ENCODE results near the gene TEK. TPM values are rescaled to one million over a fixed set of nuclear protein-coding genes. Genes with fewer than 3 reads are reported as not detected.

The TEK gene
- total and polyA plus RNA-seq, 7 experiments from 2014 or later = not detected

- ATAC-seq (no peak), DNase-seq (no peak)
- intact Hi-C loops (cut with micrococcal nuclease) = no loop called here
- Histone ChIP-seq H3K4me3 (ENCODE audit: low read length) (no peak overlapping the region), H3K27ac (ENCODE audit: low read depth, low read length) (no peak overlapping the region), H3K9me3 (ENCODE audit: control insufficient read depth in 2 of 3, low read length in 3 of 3) (no peaks in the 10 kb centered on the region), H3K36me3 (ENCODE audit: control insufficient read depth in 2 of 3, insufficient read depth in 3 of 3, low read length in 3 of 3) (no peaks in the 10 kb centered on the region), H3K27me3 (ENCODE audit: control insufficient read depth in 2 of 2, insufficient read depth in 2 of 2, low read length in 2 of 2) (no peaks in the 10 kb centered on the region), H3K4me1 (ENCODE audit: control insufficient read depth in 2 of 2, insufficient read depth in 2 of 2, low read length in 2 of 2) (no peaks in the 10 kb centered on the region)
- CTCF ChIA-PET = interaction anchor here (0.5 kb wide), 1 partner anchor 13 kb away, joined by 3 read pairs; no protein-coding TSS in a partner anchor
- peaks cover 0 to 4% (median 0%) of the 10 kb centered on the region in 7 donors for H3K4me1 Mint-ChIP-seq
- H3K36me3 Mint-ChIP-seq = no peaks in the 10 kb centered on the region
- no peak overlapping the region for H3K27ac Mint-ChIP-seq
- POLR2A ChIA-PET = no interaction called here
- H3K27me3 Mint-ChIP-seq = peaks cover 0 to 8% (median 4%) of the 10 kb centered on the region in 5 donors
- H3K4me3 Mint-ChIP-seq = no peak overlapping the region
- no peaks in the 10 kb centered on the region for H3K9me3 Mint-ChIP-seq
Observed at GRCh38 chr9:27272103-27272502, 163.1 kb downstream of the TEK start.

DNA sequence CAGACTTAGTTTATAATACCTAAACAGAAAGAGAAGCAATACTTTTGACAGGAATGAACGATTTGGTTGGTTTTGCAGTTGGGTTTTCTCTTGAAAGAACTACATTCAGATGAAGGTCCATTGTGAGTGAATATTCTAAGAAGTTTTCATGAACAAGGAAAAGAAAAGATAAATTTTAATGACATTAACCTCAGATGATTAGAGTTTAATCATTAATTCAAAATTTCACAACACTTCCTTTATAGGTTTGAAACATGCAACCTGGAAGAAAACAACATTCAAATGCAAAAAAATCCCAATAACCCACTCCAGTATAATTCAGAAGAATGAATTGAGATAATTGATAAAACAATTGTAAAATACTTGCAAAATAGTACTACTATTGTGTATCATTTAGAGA lies 164.2 kb downstream of the TEK start:
- no peak overlapping the region for H3K4me3 ChIP-seq (ENCODE audit: low read length)
- POLR2A ChIA-PET = no interaction called here
- no peak overlapping the region for H3K4me3 Mint-ChIP-seq
- DNase-seq (no peak), ATAC-seq (no peak)
- no peaks in the 10 kb centered on the region for H3K4me1 ChIP-seq (ENCODE audit: control insufficient read depth in 2 of 2, insufficient read depth in 2 of 2, low read length in 2 of 2)
- H3K36me3 Mint-ChIP-seq = no peaks in the 10 kb centered on the region
- no peak overlapping the region for H3K27ac Mint-ChIP-seq
- H3K27ac ChIP-seq (ENCODE audit: low read depth, low read length) = no peak overlapping the region
- intact Hi-C loops (cut with micrococcal nuclease) = no loop called here
- no peaks in the 10 kb centered on the region for H3K36me3 ChIP-seq (ENCODE audit: control insufficient read depth in 2 of 3, insufficient read depth in 3 of 3, low read length in 3 of 3)
- H3K9me3 Mint-ChIP-seq = no peaks in the 10 kb centered on the region
- no peaks in the 10 kb centered on the region for H3K9me3 ChIP-seq (ENCODE audit: control insufficient read depth in 2 of 3, low read length in 3 of 3)
- H3K4me1 Mint-ChIP-seq = peaks cover 0 to 4% (median 0%) of the 10 kb centered on the region in 7 donors
- CTCF ChIA-PET = no interaction called here
- H3K27me3 Mint-ChIP-seq = peaks cover 0 to 11% (median 0%) of the 10 kb centered on the region in 5 donors
- no peaks in the 10 kb centered on the region for H3K27me3 ChIP-seq (ENCODE audit: control insufficient read depth in 2 of 2, insufficient read depth in 2 of 2, low read length in 2 of 2)

- Mint-ChIP-seq H3K4me1 (peaks cover 0 to 5% (median 4%) of the 10 kb centered on the region in 7 donors), H3K4me3 (peak overlapping the region in 2 of 10 donors; percentile 6 to 8), H3K36me3 (no peaks in the 10 kb centered on the region), H3K27me3 (peaks cover 0 to 10% (median 5%) of the 10 kb centered on the region in 5 donors), H3K9me3 (peaks cover 0 to 2% (median 0%) of the 10 kb centered on the region in 11 donors), H3K27ac (no peak overlapping the region)
- ChIA-PET CTCF (interaction anchor here (1.0 to 2.0 kb wide), 3 partner anchors 13 to 530 kb away, joined by 3 to 5 read pairs (median 4); no protein-coding TSS in a partner anchor), POLR2A (no interaction called here)
- DNase-seq = peak in 6 of 9 donors; percentile 27 to 51 (median 45)
- Histone ChIP-seq H3K4me3 (ENCODE audit: low read length) (no peak overlapping the region), H3K36me3 (ENCODE audit: control insufficient read depth in 2 of 3, insufficient read depth in 3 of 3, low read length in 3 of 3) (no peaks in the 10 kb centered on the region), H3K27me3 (ENCODE audit: control insufficient read depth in 2 of 2, insufficient read depth in 2 of 2, low read length in 2 of 2) (no peaks in the 10 kb centered on the region), H3K27ac (ENCODE audit: low read depth, low read length) (no peak overlapping the region), H3K9me3 (ENCODE audit: control insufficient read depth in 2 of 3, low read length in 3 of 3) (no peaks in the 10 kb centered on the region), H3K4me1 (ENCODE audit: control insufficient read depth in 2 of 2, insufficient read depth in 2 of 2, low read length in 2 of 2) (no peaks in the 10 kb centered on the region)
- peak; percentile 48 for ATAC-seq
- intact Hi-C loops (cut with micrococcal nuclease) = loop anchor here (1.0 to 5.0 kb wide), 4 partner anchors 242 to 532 kb away; no protein-coding TSS in a partner anchor
Observed at GRCh38 chr9:27276193-27277030, 167.4 kb downstream of the TEK start.

DNA sequence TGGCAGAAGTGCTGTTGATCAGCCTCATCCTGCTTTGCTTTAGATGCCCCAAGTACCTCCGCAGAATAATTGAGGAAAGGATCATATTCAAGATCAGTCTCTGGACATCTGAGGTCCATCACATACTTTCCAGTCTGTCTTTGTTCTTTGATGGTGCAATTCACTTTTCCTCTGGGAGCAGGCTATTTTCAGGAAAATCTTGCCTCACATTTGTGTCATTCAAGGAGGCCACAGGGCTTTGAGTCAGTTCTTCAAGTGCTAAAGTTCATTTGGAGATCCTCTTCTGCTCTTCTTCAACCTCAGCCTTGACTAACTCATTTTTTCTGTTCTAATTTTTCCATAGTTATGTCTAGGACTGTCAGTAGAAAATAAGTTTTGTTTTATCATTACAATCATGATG lies 169.3 kb downstream of the TEK start:
- H3K27me3 Mint-ChIP-seq = peaks cover 0 to 12% (median 10%) of the 10 kb centered on the region in 5 donors
- H3K27ac Mint-ChIP-seq = no peak overlapping the region
- no peak overlapping the region for H3K27ac ChIP-seq (ENCODE audit: low read depth, low read length)
- no peaks in the 10 kb centered on the region for H3K36me3 Mint-ChIP-seq
- peaks cover 0 to 5% (median 4%) of the 10 kb centered on the region in 7 donors for H3K4me1 Mint-ChIP-seq
- H3K27me3 ChIP-seq (ENCODE audit: control insufficient read depth in 2 of 2, insufficient read depth in 2 of 2, low read length in 2 of 2) = no peaks in the 10 kb centered on the region
- ChIA-PET POLR2A (no interaction called here), CTCF (no interaction called here)
- H3K36me3 ChIP-seq (ENCODE audit: control insufficient read depth in 2 of 3, insufficient read depth in 3 of 3, low read length in 3 of 3) = no peaks in the 10 kb centered on the region
- H3K4me3 ChIP-seq (ENCODE audit: low read length) = no peak overlapping the region
- H3K4me1 ChIP-seq (ENCODE audit: control insufficient read depth in 2 of 2, insufficient read depth in 2 of 2, low read length in 2 of 2) = no peaks in the 10 kb centered on the region
- DNase-seq = no peak
- H3K9me3 Mint-ChIP-seq = peaks cover 0 to 2% (median 0%) of the 10 kb centered on the region in 11 donors
- H3K4me3 Mint-ChIP-seq = no peak overlapping the region
- no peak for ATAC-seq
- intact Hi-C loops (cut with micrococcal nuclease) = loop anchor here in 1 of 2 donors (5.0 kb wide), 1 partner anchor 326 kb away; no protein-coding TSS in a partner anchor
- no peaks in the 10 kb centered on the region for H3K9me3 ChIP-seq (ENCODE audit: control insufficient read depth in 2 of 3, low read length in 3 of 3)

- Histone ChIP-seq H3K36me3 (ENCODE audit: control insufficient read depth in 2 of 3, insufficient read depth in 3 of 3, low read length in 3 of 3) (no peaks in the 10 kb centered on the region), H3K27me3 (ENCODE audit: control insufficient read depth in 2 of 2, insufficient read depth in 2 of 2, low read length in 2 of 2) (no peaks in the 10 kb centered on the region), H3K4me3 (ENCODE audit: low read length) (no peak overlapping the region), H3K9me3 (ENCODE audit: control insufficient read depth in 2 of 3, low read length in 3 of 3) (no peaks in the 10 kb centered on the region), H3K4me1 (ENCODE audit: control insufficient read depth in 2 of 2, insufficient read depth in 2 of 2, low read length in 2 of 2) (no peaks in the 10 kb centered on the region), H3K27ac (ENCODE audit: low read depth, low read length) (no peak overlapping the region)
- Mint-ChIP-seq H3K9me3 (peaks cover 0 to 2% (median 0%) of the 10 kb centered on the region in 11 donors), H3K27ac (no peak overlapping the region), H3K36me3 (no peaks in the 10 kb centered on the region), H3K27me3 (peaks cover 6 to 13% (median 10%) of the 10 kb centered on the region in 5 donors), H3K4me3 (no peak overlapping the region), H3K4me1 (peaks cover 0 to 5% (median 4%) of the 10 kb centered on the region in 7 donors)
- ATAC-seq (no peak), DNase-seq (no peak)
- ChIA-PET POLR2A (no interaction called here), CTCF (no interaction called here)
- intact Hi-C loops (cut with micrococcal nuclease) = loop anchor here in 1 of 2 donors (5.0 kb wide), 1 partner anchor 327 kb away; no protein-coding TSS in a partner anchor
Observed at GRCh38 chr9:27279611-27280010, 170.6 kb downstream of the TEK start.
